ENCODE data around the gene CACNA1C. TPM values are rescaled to one million over a fixed set of nuclear protein-coding genes. Genes with fewer than 3 reads are reported as not detected.
"Not testable (repeated sequence)": the region's sequence is repeated elsewhere in the genome, so short reads cannot be mapped to it uniquely, and the experiment has no call there.

Gene CACNA1C
- total RNA-seq, 1 experiment from 2014 or later: 3.7 TPM

DNA sequence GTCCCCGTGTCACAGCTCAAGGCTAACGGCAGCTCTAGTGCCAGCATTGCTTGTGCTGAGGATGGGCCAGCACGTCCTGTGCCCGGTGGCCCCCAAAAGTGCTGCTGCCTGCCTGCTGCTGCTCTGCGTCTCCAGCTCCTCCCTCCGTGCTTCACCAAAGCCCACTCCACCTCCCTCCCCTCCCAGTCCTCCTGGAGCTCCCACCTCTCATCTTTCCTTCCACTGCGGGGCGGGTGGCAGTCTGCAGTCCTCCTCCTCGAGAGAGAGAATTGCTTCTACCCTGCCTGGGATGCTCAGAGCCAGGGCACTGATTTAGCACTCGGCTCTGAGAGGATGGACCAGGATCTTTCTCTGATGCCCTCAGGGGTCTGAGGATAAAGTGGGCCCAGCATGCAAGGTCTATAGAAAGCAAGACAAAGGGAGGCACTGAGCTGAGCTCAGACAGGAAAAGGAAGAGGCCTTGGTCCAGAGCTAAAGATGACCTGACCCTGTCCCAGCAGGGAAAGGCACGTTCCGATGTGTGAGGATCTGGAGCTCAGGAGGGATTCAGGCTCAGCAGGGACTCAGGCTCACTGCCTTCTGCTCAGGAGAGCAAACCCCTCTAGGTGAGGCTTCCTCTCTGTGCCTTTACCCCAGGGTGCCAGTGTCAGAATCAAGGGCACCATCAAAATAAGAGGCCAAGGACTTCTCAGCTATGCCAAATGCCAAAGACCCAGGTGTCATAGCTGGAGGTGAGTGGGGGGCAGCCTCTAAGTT lies 628.8 kb downstream of the CACNA1C start:
- H3K27me3 ChIP-seq (replicated peaks; ENCODE audit: insufficient read depth, low read depth, low read length, poor library complexity): no peaks in the 10 kb centered on the region
- H3K4me1 ChIP-seq (ENCODE audit: insufficient read depth, low read length, poor library complexity, severe bottlenecking): no peaks in the 10 kb centered on the region
- no peaks in the 10 kb centered on the region for H3K36me3 ChIP-seq (ENCODE audit: insufficient read depth, low read length, poor library complexity, severe bottlenecking)
- BruUV-seq (replicated peaks): no TSS peak
- intact Hi-C loops (cut with micrococcal nuclease; ENCODE audit: unreplicated experiment): no loop called here
- no peak overlapping the region for H3K4me3 ChIP-seq (ENCODE audit: low read depth, low read length, poor library complexity, severe bottlenecking)
- no peaks in the 10 kb centered on the region for H3K9me3 ChIP-seq (ENCODE audit: low read depth, low read length, poor library complexity, severe bottlenecking)
- no peak for TF ChIP-seq CTCF (conservative IDR thresholded peaks at IDR 0.05; ENCODE audit: low read depth, low read length)
- ChIA-PET CTCF (no interaction called here), POLR2A (ENCODE audit: low non-redundant PET) (no interaction called here)
- no peak overlapping the region for H3K27ac ChIP-seq (ENCODE audit: low read depth, low read length, poor library complexity, severe bottlenecking)
- no peak for DNase-seq (ENCODE audit: low spot score)

GRCh38 chr12:2682296-2683251 lies 629.8 kb downstream of the CACNA1C start:
- intact Hi-C loops (cut with micrococcal nuclease; ENCODE audit: unreplicated experiment): loop anchor here (1.0 kb wide), 1 partner anchor 102 kb away; no protein-coding TSS in a partner anchor
- CTCF ChIA-PET: interaction anchor here (1.6 kb wide), 2 partner anchors 58 to 101 kb away, joined by 5 to 14 read pairs; no protein-coding TSS in a partner anchor
- Histone ChIP-seq H3K27me3 (replicated peaks; ENCODE audit: insufficient read depth, low read depth, low read length, poor library complexity) (no peaks in the 10 kb centered on the region), H3K4me3 (ENCODE audit: low read depth, low read length, poor library complexity, severe bottlenecking) (no peak overlapping the region), H3K36me3 (ENCODE audit: insufficient read depth, low read length, poor library complexity, severe bottlenecking) (no peaks in the 10 kb centered on the region), H3K27ac (ENCODE audit: low read depth, low read length, poor library complexity, severe bottlenecking) (no peak overlapping the region), H3K9me3 (ENCODE audit: low read depth, low read length, poor library complexity, severe bottlenecking) (no peaks in the 10 kb centered on the region), H3K4me1 (ENCODE audit: insufficient read depth, low read length, poor library complexity, severe bottlenecking) (no peaks in the 10 kb centered on the region)
- TF ChIP-seq EZH2 (IDR thresholded peaks at IDR 0.05; ENCODE audit: borderline replicate concordance, low read depth, low read length, poor library complexity, severe bottlenecking): no peak
- TF ChIP-seq CTCF (conservative IDR thresholded peaks at IDR 0.05; ENCODE audit: low read depth, low read length): peak; percentile 62
- peak; percentile 71 for DNase-seq (ENCODE audit: low spot score)
- no TSS peak for BruUV-seq (replicated peaks)
- POLR2A ChIA-PET (ENCODE audit: low non-redundant PET): no interaction called here

DNA sequence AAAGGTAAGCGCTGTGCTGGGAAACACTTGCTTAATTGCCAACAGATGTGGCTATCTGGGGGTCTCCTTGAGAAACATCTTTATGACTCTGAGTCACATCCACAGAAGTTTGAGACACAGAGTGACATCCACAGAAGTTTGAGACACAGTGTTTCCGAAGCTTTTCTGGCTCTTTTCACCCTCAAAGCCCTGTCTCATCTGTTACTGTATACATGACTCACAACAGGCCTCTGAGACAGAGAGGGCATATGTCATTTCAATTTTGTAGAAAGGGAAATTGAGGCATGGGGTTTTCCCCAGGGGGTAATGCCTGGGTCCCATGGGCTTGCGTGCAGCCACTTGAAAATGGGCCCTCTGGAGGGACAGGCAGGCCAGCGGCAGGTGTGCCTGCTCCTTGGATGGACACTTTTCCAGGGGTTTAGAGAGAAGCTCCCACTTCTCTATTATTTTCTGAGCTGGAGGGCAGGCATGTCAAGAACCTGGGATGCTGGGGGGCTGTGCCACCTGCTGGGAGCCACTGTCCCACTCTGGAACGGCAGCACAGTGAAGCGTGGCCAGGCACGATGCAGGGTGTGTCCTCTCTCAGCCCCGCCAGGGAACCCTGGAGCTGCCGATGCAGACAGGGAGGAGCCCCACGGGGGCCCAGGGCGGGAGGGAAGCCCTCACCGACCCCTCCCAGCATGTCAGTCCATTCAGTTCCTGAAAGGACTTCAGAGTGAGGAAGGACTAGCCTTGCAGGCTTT lies 630.7 kb downstream of the CACNA1C start:
- CTCF ChIA-PET: interaction anchor here (1.6 kb wide), 2 partner anchors 59 to 100 kb away, joined by 5 to 14 read pairs; no protein-coding TSS in a partner anchor
- no peak overlapping the region for H3K27ac ChIP-seq (ENCODE audit: low read depth, low read length, poor library complexity, severe bottlenecking)
- TF ChIP-seq CTCF (conservative IDR thresholded peaks at IDR 0.05; ENCODE audit: low read depth, low read length) (no peak), EZH2 (IDR thresholded peaks at IDR 0.05; ENCODE audit: borderline replicate concordance, low read depth, low read length, poor library complexity, severe bottlenecking) (no peak)
- H3K4me1 ChIP-seq (ENCODE audit: insufficient read depth, low read length, poor library complexity, severe bottlenecking): no peaks in the 10 kb centered on the region
- POLR2A ChIA-PET (ENCODE audit: low non-redundant PET): no interaction called here
- H3K27me3 ChIP-seq (replicated peaks; ENCODE audit: insufficient read depth, low read depth, low read length, poor library complexity): no peaks in the 10 kb centered on the region
- H3K4me3 ChIP-seq (ENCODE audit: low read depth, low read length, poor library complexity, severe bottlenecking): no peak overlapping the region
- DNase-seq (ENCODE audit: low spot score): no peak
- no peaks in the 10 kb centered on the region for H3K9me3 ChIP-seq (ENCODE audit: low read depth, low read length, poor library complexity, severe bottlenecking)
- intact Hi-C loops (cut with micrococcal nuclease; ENCODE audit: unreplicated experiment): loop anchor here (1.0 kb wide), 1 partner anchor 101 kb away; no protein-coding TSS in a partner anchor
- no TSS peak for BruUV-seq (replicated peaks)
- no peaks in the 10 kb centered on the region for H3K36me3 ChIP-seq (ENCODE audit: insufficient read depth, low read length, poor library complexity, severe bottlenecking)

DNA sequence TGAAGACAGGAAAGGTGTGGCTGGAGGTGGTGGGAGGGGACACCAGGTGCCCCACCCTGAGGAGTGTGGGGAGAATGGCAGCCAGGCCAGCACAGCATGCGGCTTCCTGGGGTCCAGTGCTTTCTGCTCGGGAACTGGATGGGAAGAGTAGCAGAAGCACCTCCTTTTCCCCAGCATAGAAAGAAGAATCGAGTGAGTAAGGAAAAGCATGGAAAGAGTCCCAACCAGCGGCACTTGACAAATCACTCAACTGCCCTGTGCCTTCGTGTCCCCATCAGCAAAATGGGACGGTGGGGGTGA lies 631.2 kb downstream of the CACNA1C start:
- BruUV-seq (replicated peaks); POLR2A ChIA-PET (ENCODE audit: low non-redundant PET); DNase-seq (ENCODE audit: low spot score): not testable (repeated sequence)

More for the DNA sequence above, 631.2 kb downstream of the CACNA1C start:
- H3K36me3 ChIP-seq (ENCODE audit: insufficient read depth, low read length, poor library complexity, severe bottlenecking); H3K4me3 ChIP-seq (ENCODE audit: low read depth, low read length, poor library complexity, severe bottlenecking); H3K27ac ChIP-seq (ENCODE audit: low read depth, low read length, poor library complexity, severe bottlenecking); intact Hi-C loops (cut with micrococcal nuclease; ENCODE audit: unreplicated experiment); H3K9me3 ChIP-seq (ENCODE audit: low read depth, low read length, poor library complexity, severe bottlenecking); H3K27me3 ChIP-seq (replicated peaks; ENCODE audit: insufficient read depth, low read depth, low read length, poor library complexity); H3K4me1 ChIP-seq (ENCODE audit: insufficient read depth, low read length, poor library complexity, severe bottlenecking): not testable (repeated sequence)
- CTCF ChIA-PET: interaction anchor here (1.6 kb wide), 2 partner anchors 59 to 100 kb away, joined by 5 to 14 read pairs; no protein-coding TSS in a partner anchor

Data from A673 (cell line).